ENCODE measurements around the gene GLI3. TPM values are rescaled to one million over a fixed set of nuclear protein-coding genes. Genes with fewer than 3 reads are reported as not detected.
A peak's percentile ranks its signal among the peaks of the same experiment; 100 is the strongest.

The GLI3 gene
- total RNA-seq, 4 donors from 2014 or later, result 8.6 to 12.6 (median 8.7) TPM

GRCh38 chr7:41942468-41943093, 294.4 kb downstream of the GLI3 start:
- DNase-seq (ENCODE audit: low spot score in 2 of 2), result no peak
- WGBS, 2 donors, result 23 to 34% methylated on average over 20 to 23 of the region's 23 CpGs
- no peaks in the 10 kb centered on the region for H3K27me3 ChIP-seq
- no peak overlapping the region for H3K27ac ChIP-seq
- TF ChIP-seq EP300 (IDR thresholded peaks at IDR 0.05) (no peak), CTCF (IDR thresholded peaks at IDR 0.05) (no peak), POLR2A (IDR thresholded peaks at IDR 0.05) (no peak)
- H3K4me1 ChIP-seq, result peaks cover 0 to 20% (median 2%) of the 10 kb centered on the region in 4 donors
- H3K9me3 ChIP-seq, result no peaks in the 10 kb centered on the region
- peak overlapping the region; percentile 5 to 42 (median 29) for H3K4me3 ChIP-seq
- no peaks in the 10 kb centered on the region for H3K36me3 ChIP-seq

GRCh38 chr7:41940760-41941343, 296.2 kb downstream of the GLI3 start:
- WGBS, 2 donors, result 5 to 9% methylated on average over 5 to 6 of the region's 6 CpGs
- TF ChIP-seq POLR2A (IDR thresholded peaks at IDR 0.05), result no peak
- no peak for TF ChIP-seq EP300 (IDR thresholded peaks at IDR 0.05)
- peak; percentile 80 to 94 (median 86) for TF ChIP-seq CTCF (IDR thresholded peaks at IDR 0.05)
- Histone ChIP-seq H3K4me3 (no peak overlapping the region), H3K36me3 (no peaks in the 10 kb centered on the region), H3K4me1 (peaks cover 0 to 20% (median 2%) of the 10 kb centered on the region in 4 donors), H3K27ac (no peak overlapping the region), H3K27me3 (no peaks in the 10 kb centered on the region), H3K9me3 (no peaks in the 10 kb centered on the region)
- peak; percentile 30 to 69 for DNase-seq (ENCODE audit: low spot score in 2 of 2)

- Histone ChIP-seq H3K4me3 (no peak overlapping the region), H3K36me3 (no peaks in the 10 kb centered on the region), H3K4me1 (peaks cover 0 to 19% (median 1%) of the 10 kb centered on the region in 4 donors), H3K27ac (no peak overlapping the region), H3K9me3 (no peaks in the 10 kb centered on the region), H3K27me3 (no peaks in the 10 kb centered on the region)
- no peak for TF ChIP-seq CTCF (IDR thresholded peaks at IDR 0.05)
- no peak for TF ChIP-seq POLR2A (IDR thresholded peaks at IDR 0.05)
- TF ChIP-seq EP300 (IDR thresholded peaks at IDR 0.05), result no peak
- DNase-seq (ENCODE audit: low spot score in 2 of 2), result no peak
- WGBS, 2 donors, result 74 to 75% methylated on average over 2 of the region's 2 CpGs
These were observed 298.6 kb downstream of the GLI3 start for GRCh38 chr7:41938371-41938770.

- no peak for DNase-seq (ENCODE audit: low spot score in 2 of 2)
- no peaks in the 10 kb centered on the region for H3K27me3 ChIP-seq
- WGBS, 2 donors, result 96 to 98% methylated on average over 4 of the region's 4 CpGs
- no peaks in the 10 kb centered on the region for H3K4me1 ChIP-seq
- H3K9me3 ChIP-seq, result no peaks in the 10 kb centered on the region
- TF ChIP-seq CTCF (IDR thresholded peaks at IDR 0.05) (no peak), POLR2A (IDR thresholded peaks at IDR 0.05) (no peak), EP300 (IDR thresholded peaks at IDR 0.05) (no peak)
- H3K36me3 ChIP-seq, result no peaks in the 10 kb centered on the region
- H3K4me3 ChIP-seq, result no peak overlapping the region
- no peak overlapping the region for H3K27ac ChIP-seq
These were observed 303.6 kb downstream of the GLI3 start for GRCh38 chr7:41933427-41933826.

- WGBS, 2 donors, result 79 to 89% methylated on average over 6 of the region's 6 CpGs
- no peak overlapping the region for H3K27ac ChIP-seq
- no peaks in the 10 kb centered on the region for H3K9me3 ChIP-seq
- no peak for DNase-seq (ENCODE audit: low spot score in 2 of 2)
- H3K36me3 ChIP-seq, result no peaks in the 10 kb centered on the region
- TF ChIP-seq CTCF (IDR thresholded peaks at IDR 0.05), result no peak
- TF ChIP-seq EP300 (IDR thresholded peaks at IDR 0.05), result no peak
- no peak for TF ChIP-seq POLR2A (IDR thresholded peaks at IDR 0.05)
- no peak overlapping the region for H3K4me3 ChIP-seq
- H3K27me3 ChIP-seq, result no peaks in the 10 kb centered on the region
- H3K4me1 ChIP-seq, result no peaks in the 10 kb centered on the region
These were observed 305.8 kb downstream of the GLI3 start for GRCh38 chr7:41931263-41931646.

Measured in tibial nerve (tissue), 4 donors.